ENCODE results near the gene PLA2G4C. TPM values are rescaled to one million over a fixed set of nuclear protein-coding genes. Genes with fewer than 3 reads are reported as not detected.
"Not testable (repeated sequence)": the region's sequence is repeated elsewhere in the genome, so short reads cannot be mapped to it uniquely, and the experiment has no call there.

Gene PLA2G4C
- total RNA-seq, 1 donor from 2014 or later: 24.9 TPM

DNA sequence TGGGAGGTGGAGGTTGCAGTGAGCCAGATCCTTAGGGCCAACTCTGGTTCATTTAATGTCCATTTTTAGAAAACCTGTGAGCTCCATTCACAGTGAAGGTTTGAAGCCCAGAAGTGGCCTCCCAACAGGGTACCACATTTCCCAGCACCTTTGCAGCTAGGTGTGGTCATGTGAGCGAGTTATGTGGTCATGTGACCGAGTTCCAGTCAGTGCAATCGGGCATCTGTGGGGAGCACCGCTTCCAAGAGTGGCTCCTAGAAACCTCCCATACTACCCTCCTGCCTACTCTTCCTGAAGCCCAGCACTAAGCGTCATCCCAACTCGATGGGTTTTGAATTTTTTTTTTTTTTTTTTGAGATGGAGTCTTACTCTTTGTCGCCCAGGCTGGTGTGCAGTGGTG, 663 bp upstream of the PLA2G4C start:
- intact Hi-C loops (cut with micrococcal nuclease): loop anchor here (2.0 kb wide), 1 partner anchor 150 kb away; no protein-coding TSS in a partner anchor

DNA sequence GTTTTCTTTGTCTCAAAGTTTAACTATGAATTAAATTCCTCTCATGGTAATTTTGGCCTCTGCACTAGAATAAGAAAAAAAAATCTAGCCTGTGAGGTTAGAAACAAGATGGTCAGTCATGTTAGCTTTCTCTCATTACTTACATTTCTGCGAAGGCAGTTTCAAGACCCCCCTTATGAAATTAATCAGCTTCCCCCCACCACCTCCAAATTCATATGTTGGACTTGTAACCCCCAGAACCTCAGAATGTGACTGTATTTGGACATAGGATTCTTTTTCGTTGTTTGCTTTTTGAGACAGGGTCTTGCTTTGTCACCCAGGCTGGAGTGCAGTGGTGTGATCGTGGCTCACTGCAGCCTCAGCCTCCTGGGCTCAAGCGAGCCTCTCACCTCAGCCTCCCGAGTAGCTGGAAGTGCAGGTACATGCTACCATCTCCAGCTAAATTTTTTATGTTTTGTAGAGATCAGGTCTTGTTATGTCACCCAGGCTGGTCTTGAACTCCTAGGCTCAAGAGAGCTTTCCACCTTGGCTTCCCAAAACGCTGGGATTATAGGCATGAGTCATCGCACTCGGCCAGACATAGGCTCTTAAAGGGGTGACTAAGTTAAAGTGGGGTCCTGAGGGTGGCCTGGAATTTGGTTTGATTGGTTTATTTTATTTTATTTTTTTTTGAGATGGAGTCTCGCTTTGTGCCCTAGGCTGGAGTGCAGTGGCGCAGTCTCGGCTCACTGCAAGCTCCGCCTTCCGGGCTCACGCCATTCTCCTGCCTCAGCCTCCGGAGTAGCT, 1.4 kb downstream of the PLA2G4C start:
- intact Hi-C loops (cut with micrococcal nuclease): no loop called here

DNA sequence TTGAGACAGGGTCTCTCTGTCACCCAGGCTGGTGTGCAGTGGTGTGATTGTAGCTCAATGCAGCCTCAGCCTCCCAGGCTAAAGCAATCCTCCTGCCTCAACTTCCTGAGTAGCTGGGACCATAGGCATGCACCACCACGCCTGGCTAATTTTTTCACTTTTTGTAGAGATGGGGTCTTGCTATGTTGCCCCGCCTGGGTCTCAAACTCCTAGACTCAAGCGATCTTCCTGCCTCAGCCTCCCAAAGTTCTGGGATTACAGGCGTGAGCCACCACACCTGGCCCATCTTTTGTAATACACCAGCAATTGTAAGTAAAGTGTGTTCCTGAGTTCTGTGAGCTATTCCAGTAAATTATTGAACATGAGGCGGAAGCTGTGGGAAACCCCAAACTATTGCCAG, 6.7 kb downstream of the PLA2G4C start:
- intact Hi-C loops (cut with micrococcal nuclease): loop anchor here (1.0 kb wide), 1 partner anchor 141 kb away; no protein-coding TSS in a partner anchor

DNA sequence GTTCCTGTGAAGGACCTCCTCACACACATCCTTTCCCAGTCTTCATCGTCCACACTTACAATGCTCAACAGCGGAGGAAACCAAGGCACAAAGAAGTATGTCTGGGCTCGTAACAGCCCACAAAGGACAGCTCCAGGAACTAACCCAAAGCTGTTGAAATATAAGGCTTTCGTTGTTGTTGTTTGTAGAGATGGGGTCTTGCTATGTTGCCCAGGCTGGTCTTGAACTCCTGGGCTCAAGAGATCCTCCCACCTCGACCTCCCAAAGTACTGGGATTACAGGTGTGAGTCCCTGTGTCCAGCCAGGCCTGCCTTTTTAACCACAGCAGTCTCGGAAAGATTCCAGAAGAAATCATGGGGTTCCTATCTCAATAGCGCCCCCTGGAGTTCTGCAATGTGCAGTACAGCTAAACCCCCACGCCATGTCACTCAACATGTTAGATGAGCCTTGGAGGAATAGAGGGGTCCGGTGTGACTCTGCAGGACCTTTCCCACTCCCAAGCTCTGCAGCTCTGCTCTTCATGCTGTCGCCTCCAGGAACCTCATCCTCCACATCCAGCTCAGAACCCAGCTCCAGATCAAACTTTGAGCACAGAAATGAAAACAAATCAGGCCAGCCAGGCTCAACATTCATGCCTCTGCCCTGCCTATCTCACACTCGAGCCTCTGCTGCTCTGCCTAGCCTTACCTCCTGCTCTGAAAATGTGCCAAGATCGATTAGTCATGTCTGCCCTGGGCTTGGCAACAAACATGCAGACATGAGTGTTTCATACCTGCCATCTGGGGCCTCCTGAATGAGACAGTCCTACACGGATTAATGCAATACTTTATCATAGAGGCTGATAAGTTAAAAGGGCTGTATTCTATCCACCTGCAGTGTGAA, 7.5 kb downstream of the PLA2G4C start:
- intact Hi-C loops (cut with micrococcal nuclease): loop anchor here (1.0 kb wide), 1 partner anchor 140 kb away; no protein-coding TSS in a partner anchor

DNA sequence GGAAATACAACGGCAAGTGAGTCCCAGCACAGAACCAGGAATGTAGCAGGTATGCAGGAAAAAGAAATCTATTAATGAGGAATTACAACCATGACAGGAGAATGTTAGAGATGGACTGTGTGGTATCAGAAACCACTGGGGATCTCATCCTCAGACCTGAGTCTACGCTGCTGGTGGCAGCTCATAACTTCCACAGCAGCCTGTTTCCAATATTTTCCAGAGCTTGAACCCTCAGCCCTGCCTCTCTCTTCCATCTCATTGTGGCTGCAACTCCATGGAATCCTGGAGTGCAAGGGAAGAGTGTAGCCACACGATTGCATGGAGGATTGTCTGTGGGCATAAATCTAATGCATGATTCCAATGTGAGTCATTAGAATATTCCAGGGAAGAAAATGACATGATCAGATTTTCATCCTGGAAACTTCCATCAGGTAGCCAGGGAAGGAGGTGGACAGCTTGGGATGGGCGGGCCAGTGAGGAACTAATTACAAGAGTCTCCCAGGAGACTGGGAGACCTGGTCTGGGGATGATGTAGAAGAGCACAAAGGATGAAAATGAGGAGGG, 14.9 kb downstream of the PLA2G4C start:
- intact Hi-C loops (cut with micrococcal nuclease): no loop called here

DNA sequence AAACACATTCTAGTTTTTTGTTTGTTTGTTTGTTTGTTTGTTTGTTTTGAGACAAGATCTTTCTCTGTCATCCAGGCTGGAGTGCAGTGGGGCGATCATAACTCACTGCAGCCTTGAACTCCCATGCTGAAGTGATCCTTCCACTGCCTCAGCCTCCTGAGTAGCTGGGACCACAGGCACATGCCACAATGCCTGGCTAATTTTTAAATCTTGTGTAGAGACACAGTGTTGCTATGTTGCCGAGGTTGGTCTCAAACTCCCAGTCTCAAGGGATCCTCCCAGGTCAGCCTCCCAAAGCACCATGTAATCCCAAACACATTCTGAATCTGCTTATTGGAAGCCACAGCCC, 15.8 kb downstream of the PLA2G4C start:
- intact Hi-C loops (cut with micrococcal nuclease): no loop called here

DNA sequence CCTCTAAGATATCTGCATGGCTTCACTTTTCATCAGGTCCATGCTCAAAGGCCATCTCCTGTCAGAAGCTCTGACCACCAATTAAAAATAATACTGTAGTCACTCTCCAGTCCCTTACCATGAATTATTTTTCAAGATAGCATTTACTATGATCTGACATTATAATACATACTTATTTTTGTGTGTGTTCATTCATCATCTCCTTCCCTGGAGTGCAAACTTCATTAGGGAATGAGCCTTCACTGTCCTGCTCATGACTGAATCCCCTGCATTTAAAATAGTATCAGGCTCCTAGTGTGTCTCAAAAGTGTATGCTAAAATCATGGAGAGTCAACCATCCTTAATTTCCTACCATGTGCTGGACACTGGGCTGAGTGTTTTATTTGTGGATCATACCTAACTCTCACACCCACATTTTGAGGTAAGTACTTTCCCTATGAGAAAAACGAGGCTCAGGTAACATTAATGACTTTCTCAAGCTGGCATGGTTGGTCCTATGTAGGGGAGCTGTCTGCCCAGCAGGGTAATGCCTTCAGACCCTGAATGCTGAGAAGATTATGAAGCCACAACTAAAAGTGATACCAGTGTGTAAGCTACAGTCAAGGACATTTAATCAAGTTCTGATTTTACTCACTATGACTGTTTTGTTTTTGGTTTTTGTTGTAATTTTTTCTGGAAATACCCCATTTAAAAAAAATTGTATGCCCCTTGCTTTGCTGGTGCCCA, 16.3 kb downstream of the PLA2G4C start:
- intact Hi-C loops (cut with micrococcal nuclease): no loop called here

DNA sequence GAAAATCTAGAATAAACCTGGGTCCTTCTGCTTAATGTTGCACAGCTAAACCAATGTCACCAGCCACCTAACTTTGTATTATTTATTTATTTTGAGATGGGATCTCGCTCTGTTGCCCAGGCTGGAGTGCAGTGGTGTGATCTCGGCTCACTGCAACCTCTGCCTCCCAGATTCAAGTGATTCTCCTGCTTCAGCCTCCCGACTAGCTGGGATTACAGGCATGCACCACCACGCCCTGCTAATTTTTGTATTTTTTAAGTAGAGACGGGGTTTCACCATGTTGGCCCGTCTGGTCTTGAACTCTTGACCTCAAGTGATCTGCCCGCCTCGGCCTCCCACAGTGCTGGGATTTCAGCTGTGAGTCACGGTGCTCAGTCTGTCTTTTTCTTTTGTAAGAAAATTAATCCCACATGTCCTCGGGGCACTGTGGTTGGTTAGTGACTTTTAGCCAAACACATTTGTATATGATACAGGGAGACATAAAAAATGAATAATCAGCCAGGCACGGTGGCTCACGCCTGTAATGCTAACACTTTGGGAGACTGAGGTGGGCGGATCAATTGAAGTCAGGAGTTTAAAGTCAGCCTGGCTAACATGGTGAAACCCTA, 19.4 kb downstream of the PLA2G4C start:
- intact Hi-C loops (cut with micrococcal nuclease): not testable (repeated sequence)

DNA sequence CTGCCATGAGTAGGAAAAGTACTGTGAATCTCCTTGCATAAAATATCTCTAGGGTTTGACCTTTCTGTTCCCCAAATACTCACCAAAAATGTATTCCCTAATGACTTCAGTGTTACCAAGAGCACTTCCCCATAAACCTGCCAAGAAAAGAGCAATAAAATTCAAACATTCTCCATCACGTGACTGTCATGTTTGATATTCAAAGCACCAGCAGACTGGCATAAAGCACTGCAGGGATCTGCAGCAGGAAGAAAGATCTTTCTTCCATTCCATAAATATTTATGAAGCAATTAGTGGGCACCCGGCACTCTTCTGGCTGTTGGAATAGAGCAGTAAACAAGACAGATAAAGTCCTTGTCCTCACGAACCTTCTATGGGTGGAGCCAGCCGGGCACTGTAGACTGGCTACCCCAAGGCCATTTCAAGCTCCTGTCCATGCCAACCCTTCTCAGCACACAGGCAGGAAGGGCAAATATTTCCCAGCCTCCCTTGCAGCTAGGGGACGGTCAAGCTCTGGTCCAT, 20.3 kb downstream of the PLA2G4C start:
- intact Hi-C loops (cut with micrococcal nuclease): no loop called here

DNA sequence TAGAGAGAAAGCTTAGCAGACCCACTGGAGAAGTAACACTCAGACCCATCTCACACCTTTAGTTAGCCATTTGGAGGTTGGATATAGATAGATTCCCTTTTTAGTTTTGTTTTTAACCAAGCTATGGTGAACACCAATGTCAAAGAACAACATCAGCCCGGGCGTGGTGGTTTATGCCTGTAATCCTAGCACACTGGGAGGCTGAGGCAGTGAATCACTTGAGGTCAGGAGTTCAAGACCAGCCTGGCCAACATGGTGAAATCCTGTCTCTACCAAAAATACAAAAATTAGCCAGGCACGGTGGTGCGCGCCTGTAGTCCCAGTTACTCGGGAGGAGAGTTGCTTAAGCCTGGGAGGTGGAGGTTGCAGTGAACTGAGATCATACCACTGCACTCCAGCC, 21.6 kb downstream of the PLA2G4C start:
- intact Hi-C loops (cut with micrococcal nuclease): not testable (repeated sequence)

DNA sequence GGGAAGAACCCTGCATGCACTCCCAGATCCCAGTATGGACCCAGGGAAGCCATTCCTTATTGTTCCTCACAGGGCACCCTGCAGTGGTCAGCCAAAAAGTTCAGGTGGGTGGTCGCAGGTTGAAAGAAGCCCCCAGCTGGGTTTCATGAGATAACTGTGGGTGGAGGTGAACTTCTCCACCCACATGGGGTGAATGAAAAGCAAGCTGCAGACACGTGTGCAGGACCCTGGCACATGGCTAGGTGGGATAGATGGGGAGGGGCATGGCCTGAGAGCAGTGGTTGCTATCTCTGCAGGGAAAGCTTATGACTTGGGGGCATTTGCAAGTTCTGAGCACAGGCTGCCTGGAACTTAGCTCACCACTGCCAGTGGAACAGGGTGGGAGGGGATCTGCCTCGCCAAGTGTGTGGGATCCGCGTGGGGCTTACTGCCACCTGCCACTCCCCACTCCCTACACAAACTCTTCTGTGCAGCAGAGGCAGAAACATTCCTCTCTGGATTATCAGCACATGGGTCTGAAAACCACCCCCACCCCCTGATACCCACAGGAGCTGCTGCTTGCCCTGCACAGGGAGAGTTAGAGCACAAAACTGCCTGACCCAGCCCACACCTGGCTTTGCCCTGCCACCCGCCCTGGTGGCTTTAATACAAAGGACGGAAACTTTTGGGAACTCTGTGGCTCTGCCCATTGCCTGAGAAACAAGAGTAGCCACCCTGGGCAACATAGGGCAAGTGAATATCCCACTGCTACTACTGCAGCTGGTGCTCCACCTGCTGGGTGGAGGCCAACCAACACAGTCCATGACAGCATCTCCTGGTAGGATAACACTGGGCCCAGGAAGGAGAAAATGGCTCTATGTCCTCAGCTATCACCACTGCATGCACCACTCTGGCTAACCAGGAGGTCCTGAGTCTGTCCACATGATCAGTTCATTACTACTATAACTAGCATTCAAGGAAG, 24.4 kb downstream of the PLA2G4C start:
- intact Hi-C loops (cut with micrococcal nuclease): no loop called here

DNA sequence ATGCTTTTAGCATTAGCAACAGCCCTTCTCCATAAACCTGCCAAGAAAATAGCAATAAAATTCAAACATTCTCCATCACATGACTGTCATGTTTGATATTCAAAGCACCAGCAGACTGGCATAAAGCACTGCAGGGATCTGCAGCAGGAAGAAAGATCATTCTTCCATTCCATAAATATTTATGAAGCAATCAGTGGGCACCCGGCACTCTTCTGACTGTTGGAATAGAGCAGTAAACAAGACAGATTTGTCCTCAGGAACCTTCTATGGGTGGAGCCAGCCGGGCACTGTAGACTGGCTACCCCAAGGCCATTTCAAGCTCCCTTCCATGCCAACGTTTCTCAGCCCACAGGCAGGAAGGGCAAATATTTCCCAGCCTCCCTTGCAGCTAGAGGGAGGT, 25.5 kb downstream of the PLA2G4C start:
- intact Hi-C loops (cut with micrococcal nuclease): no loop called here

DNA sequence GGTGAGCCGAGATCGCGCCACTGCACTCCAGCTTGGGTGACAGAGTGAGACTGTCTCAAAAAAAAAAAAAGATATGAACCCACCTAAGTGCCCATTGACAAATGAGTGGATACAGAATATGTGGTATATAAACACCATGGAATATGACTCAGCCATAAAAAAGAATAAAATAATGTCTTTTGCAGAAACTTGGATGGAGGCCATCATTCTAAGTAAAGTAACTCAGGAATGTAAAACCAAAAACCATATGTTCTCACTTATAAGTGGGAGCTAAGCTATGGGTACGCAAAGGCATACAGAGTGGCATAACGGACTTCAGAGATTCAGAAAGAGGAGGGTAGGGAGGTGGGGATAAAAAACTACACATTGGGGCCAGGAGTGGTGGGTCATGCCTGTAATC, 29.5 kb downstream of the PLA2G4C start:
- intact Hi-C loops (cut with micrococcal nuclease): no loop called here

DNA sequence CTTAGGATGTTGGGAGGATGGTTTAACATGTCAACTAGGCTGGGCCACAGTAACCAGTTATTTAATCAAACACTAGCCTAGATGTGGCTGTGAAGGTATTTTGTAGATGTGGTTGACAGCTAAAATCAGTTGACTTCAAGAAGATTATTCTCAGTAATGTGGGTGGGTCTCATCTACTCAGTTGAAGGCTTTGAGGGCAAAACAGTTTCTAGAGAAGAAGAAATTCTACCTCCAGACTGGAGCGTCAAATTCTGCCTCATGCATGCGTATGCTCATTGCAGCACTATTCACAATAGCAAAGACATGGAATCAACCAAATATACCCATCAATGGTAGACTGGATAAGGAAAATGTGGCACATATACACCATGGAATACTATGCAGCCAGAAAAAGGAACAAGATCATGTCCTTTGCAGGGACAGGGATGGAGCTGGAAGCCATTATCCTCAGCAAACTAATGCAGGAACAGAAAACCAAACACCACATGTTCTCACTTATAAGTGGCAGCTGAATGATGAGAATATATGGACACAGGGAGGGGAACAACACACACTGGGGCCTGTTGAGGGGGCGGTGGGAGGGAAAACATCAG, 40.3 kb downstream of the PLA2G4C start:
- intact Hi-C loops (cut with micrococcal nuclease): not testable (repeated sequence)

DNA sequence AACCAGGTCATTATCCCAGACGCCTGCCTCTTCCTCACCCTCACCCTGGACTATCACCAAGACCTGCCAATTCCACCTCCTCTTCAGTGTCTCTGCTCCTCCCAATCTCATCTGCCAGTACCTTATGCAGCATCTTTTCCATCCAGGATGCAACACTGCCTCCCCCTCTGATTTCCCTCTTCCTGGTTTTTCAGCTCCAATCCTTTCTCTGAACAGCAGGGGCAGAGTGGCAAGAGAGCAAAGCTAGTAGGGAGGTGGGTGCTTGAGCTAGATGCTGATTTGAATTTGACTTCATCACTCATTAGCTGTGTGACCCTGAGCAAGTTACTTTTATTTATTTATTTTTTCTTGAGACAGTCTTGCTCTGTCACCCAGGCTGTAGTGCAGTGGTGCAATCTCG, 41.2 kb downstream of the PLA2G4C start:
- intact Hi-C loops (cut with micrococcal nuclease): no loop called here

DNA sequence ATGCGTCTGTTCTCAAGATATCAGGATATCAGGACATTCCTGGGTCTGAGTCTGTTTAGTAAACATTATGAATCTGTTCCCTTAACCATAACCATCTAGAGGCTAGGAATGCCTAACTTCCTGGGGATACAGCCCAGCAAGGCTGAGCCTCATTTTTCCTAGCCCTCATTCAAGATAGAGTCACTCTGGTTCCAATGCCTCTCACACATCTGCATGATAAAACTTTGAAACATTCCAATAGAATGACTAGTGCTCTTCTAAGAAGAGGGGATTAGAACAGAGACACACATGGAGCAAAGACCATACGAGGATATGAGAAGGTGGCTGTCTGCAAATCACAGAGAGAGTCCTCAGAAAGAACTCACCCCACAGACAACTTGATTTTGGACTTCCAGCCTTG, 46.1 kb downstream of the PLA2G4C start:
- intact Hi-C loops (cut with micrococcal nuclease): no loop called here

DNA sequence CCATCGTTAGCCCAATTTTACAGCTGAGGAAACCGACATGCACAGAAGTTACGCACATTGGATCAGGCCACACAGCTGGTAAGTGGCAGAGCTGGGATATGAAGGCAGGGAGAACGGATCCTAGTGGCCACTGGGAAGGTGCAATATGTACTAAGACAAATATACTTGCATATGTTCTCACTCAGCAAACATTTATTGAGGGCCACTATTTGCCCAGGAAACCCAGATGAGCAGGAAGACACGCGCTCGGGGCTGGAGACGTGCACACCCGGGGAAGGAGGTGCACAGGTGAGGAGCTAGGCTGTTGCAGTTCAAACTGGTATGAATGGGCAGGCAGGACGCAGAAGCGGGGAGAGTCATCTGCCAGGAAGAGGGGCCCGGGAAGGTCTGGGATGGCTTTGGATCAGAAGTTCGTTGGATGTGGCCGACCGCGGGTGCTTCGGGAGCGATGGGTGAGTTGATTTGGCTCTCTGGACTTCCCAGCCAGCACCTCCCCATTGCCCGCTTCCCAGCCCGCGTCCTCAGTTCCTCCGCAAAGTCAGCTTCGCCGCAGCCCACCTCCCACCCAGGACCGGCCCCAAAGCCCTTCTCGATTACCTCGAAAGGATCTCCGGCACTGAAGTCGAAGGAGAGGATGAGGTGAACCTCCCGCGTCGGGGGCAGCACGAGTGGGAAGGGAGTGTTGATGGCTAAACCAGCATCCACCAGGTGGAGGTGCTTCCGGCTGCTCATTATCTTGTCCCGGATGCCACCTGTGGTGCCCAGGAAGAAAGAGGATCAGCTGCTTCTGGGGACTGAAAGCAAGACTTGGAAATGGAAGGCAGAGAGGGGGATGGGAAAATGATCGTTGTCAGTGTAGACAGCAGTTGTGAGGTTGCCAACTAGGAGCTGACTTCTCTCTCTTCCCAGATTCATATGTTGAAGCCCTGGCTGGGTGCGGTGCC, 48.9 kb downstream of the PLA2G4C start:
- intact Hi-C loops (cut with micrococcal nuclease): no loop called here

DNA sequence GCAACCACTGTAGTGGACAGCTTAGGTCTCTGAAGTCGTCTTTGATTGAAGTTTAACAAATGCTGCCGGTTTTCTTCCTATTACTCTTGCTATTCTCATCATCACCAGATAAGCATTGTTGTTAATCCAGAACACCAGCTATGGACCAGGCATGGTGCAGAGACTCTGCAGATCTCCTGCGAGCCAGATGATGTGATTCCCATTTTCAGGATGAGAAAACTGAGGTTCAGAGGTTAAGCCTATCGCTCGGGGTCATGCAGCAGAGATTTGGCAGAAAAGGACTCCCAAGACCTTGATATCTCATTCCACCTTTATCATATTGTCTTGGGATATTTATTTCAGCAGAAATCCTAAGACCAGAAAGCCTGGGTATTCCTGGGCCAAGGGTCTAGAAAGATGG, 50.2 kb downstream of the PLA2G4C start:
- intact Hi-C loops (cut with micrococcal nuclease): no loop called here

All from T-helper 1 cell treated with Interleukin-12 subunit alpha and Interleukin-12 subunit beta and Interleukin-4 antibody, amounts not matched to agents 30 ng/mL and 1 ng/mL, for 36 hours (primary cell).